ENCODE data around the gene CALHM5. TPM values are rescaled to one million over a fixed set of nuclear protein-coding genes. Genes with fewer than 3 reads are reported as not detected.

Gene CALHM5
- total and polyA plus RNA-seq, 10 of the 15 experiments (the other 5 are each of a cell fraction or from before 2014, with no cell fraction given): not detected

DNA sequence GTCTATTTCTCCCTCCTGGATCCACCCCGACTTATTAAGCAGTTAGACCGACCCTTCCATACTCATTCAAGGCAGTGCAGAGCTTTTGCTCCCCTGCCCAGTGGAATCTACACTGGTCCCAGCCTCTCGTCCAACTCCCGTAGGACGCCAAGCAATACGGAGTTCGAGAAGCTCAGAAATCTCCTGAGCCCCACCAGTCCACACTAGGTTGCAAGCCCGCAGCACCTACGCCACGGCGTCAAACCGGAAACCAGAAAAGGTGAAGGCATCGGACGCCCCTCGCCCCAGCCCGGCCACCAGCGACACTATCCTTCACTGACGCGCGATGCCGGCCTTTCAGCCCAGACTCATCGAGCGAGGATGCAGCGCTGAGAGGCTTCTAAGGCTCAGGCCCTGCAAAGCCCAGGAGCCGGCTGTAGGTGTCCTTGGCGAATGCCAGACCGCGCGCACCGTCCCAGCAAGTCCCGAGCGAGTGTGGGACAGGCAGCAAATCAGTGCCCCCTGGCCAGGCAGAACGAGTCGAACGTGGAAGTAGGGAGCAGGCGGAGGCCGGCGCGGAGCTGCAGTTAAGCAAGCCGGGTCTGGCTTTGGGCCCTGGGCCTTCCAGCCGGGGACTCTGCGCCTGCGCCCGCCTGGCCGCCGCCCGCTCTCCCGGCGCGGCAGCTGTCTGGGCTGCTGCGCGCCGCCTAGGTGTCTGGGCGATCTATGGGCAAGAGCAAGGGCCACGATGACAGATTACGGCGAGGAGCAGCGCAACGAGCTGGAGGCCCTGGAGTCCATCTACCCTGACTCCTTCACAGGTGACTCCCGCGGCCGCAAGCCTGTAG lies 59.6 kb downstream of the CALHM5 start, which contains the start of gene RWDD1 (continued):
- TF ChIP-seq, protein P1, sequence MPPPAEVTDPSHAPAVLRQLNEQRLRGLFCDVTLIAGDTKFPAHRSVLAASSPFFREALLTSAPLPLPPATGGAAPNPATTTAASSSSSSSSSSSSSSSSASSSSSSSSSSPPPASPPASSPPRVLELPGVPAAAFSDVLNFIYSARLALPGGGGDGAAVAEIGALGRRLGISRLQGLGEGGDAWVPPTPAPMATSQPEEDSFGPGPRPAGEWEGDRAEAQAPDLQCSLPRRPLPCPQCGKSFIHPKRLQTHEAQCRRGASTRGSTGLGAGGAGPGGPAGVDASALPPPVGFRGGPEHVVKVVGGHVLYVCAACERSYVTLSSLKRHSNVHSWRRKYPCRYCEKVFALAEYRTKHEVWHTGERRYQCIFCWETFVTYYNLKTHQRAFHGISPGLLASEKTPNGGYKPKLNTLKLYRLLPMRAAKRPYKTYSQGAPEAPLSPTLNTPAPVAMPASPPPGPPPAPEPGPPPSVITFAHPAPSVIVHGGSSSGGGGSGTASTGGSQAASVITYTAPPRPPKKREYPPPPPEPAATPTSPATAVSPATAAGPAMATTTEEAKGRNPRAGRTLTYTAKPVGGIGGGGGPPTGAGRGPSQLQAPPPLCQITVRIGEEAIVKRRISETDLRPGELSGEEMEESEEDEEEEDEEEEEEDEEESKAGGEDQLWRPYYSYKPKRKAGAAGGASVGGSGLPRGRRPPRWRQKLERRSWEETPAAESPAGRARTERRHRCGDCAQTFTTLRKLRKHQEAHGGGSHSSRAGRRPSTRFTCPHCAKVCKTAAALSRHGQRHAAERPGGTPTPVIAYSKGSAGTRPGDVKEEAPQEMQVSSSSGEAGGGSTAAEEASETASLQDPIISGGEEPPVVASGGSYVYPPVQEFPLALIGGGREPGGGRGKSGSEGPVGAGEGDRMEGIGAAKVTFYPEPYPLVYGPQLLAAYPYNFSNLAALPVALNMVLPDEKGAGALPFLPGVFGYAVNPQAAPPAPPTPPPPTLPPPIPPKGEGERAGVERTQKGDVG (CRISPR knock-in tag; IDR thresholded peaks at IDR 0.05): no peak
- TF ChIP-seq CEBPZ (IDR thresholded peaks at IDR 0.05; ENCODE audit: low read depth, low read length): peak; percentile 50
- TF ChIP-seq RUNX3 (IDR thresholded peaks at IDR 0.05; ENCODE audit: low read length): peak; percentile 50
- peak; percentile 92 for TF ChIP-seq HCFC1 (IDR thresholded peaks at IDR 0.05; ENCODE audit: low read length)
- peak; percentile 100 for TF ChIP-seq RELB (IDR thresholded peaks at IDR 0.05; ENCODE audit: low read depth)
- TF ChIP-seq ATF2 (IDR thresholded peaks at IDR 0.05; ENCODE audit: low read length): no peak
- peak; percentile 95 for TF ChIP-seq RB1 (IDR thresholded peaks at IDR 0.05; ENCODE audit: borderline replicate concordance)
- TF ChIP-seq PML (IDR thresholded peaks at IDR 0.05; ENCODE audit: low read length): peak; percentile 74
- TF ChIP-seq SMAD1 (IDR thresholded peaks at IDR 0.05; ENCODE audit: low read depth, partially characterized antibody): no peak
- no peak for TF ChIP-seq CBX3 (IDR thresholded peaks at IDR 0.05; ENCODE audit: borderline replicate concordance, low read depth)
- peak; percentile 65; the same call in 1 of the 2 replicates for TF ChIP-seq TCF3 (IDR thresholded peaks at IDR 0.05; ENCODE audit: borderline replicate concordance, insufficient read depth, low read depth, low read length)
- TF ChIP-seq NFYA (IDR thresholded peaks at IDR 0.05; ENCODE audit: borderline replicate concordance, low read depth, low read length): peak; percentile 78
- TF ChIP-seq PAX5 (IDR thresholded peaks at IDR 0.05; ENCODE audit: borderline replicate concordance, low read depth, low read length): 0 out of 2 replicates have a peak, but pooled peaks have one; percentile 18
- peak; percentile 97 for TF ChIP-seq CBFB (IDR thresholded peaks at IDR 0.05; ENCODE audit: low read depth)
- peak; percentile 95 for TF ChIP-seq E4F1 (IDR thresholded peaks at IDR 0.05; ENCODE audit: borderline replicate concordance, partially characterized antibody)
- no peak; the same call in 1 of the 2 replicates for TF ChIP-seq NR2F1 (conservative IDR thresholded peaks at IDR 0.05)
- peak; percentile 56; the same call in 1 of the 2 replicates for TF ChIP-seq HDGF (IDR thresholded peaks at IDR 0.05)
